Omental fat pad (tissue), 4 donors: Measurements from ENCODE around the gene PPA1. TPM values are rescaled to one million over a fixed set of nuclear protein-coding genes. Genes with fewer than 3 reads are reported as not detected.

Experiments
- ATAC-seq: fragments of 150-250 bp; one replicate; pipeline ENCODE4 v1.9.1; 2016; ENCODE audit warnings: mild to moderate bottlenecking, moderate library complexity; ENCODE audit not compliant: low FRiP score
- DNase-seq: peaks from one replicate; pipeline ENCODE4 v3.0.0-alpha.2; 2019; ENCODE audit warnings: low spot score
- CTCF ChIP-seq, 3 donors: fragments of 450-650 bp; IDR thresholded peaks; one replicate each; pipeline ENCODE4 v1.5.1; 2016 to 2017; ENCODE audit warnings: antibody characterized with exemption in 3 of 3, mild to moderate bottlenecking in 3 of 3, moderate library complexity in 2 of 3
- total RNA-seq, 4 donors: library from RNA; depleted of rRNA; stranded (reverse); fragments of >200 nt; gene quantifications; one replicate each; pipeline ENCODE4 v1.1.0, GENCODE V29; 2016

Gene PPA1
- total RNA-seq: 100 to 1,000 TPM in 3 of 4 donors, 10 to 100 TPM in 1; 92.4 to 331 (median 217) TPM

- ATAC-seq (peak; percentile 98), DNase-seq (peak; percentile 92)
- no peak for TF ChIP-seq CTCF (IDR thresholded peaks at IDR 0.05)
Observed at GRCh38 chr10:70233109-70233938, at the start of gene PPA1. TSS of gene PPA1 (minus strand) at chr10:70233429. CDS start at chr10:70233327, 102 bp downstream.

- ATAC-seq: no peak
- no peak for TF ChIP-seq CTCF (IDR thresholded peaks at IDR 0.05)
Observed at GRCh38 chr10:70281609-70282008, 48.4 kb upstream of the PPA1 start.

GRCh38 chr10:70280099-70280498 lies 46.9 kb upstream of the PPA1 start:
- no peak for TF ChIP-seq CTCF (IDR thresholded peaks at IDR 0.05)
- no peak for ATAC-seq

More at GRCh38 chr10:70281609-70282008, 48.4 kb upstream of the PPA1 start:
- DNase-seq: no peak

GRCh38 chr10:70277396-70278030 lies 44.3 kb upstream of the PPA1 start:
- ATAC-seq: no peak
- TF ChIP-seq CTCF (IDR thresholded peaks at IDR 0.05): no peak
- DNase-seq: no peak

More at GRCh38 chr10:70280099-70280498, 46.9 kb upstream of the PPA1 start:
- DNase-seq: no peak

- DNase-seq: peak; percentile 20
- no peak for ATAC-seq
- no peak for TF ChIP-seq CTCF (IDR thresholded peaks at IDR 0.05)
Observed at GRCh38 chr10:70274643-70275042, 41.4 kb upstream of the PPA1 start.

GRCh38 chr10:70272925-70273316 lies 39.7 kb upstream of the PPA1 start:
- ATAC-seq (peak; percentile 75), DNase-seq (no peak)
- TF ChIP-seq CTCF (IDR thresholded peaks at IDR 0.05): peak in 1 of 3 donors; percentile 6
